Amniotic epithelial cell (primary cell): ENCODE data around the gene ADAM29.
"Not testable (repeated sequence)": the region's sequence is repeated elsewhere in the genome, so short reads cannot be mapped to it uniquely, and the experiment has no call there.

Source experiments
- DNase-seq: peaks from one replicate; pipeline ENCODE4 v3.0.0-alpha.2; 2010; ENCODE audit warnings: low read depth

The ADAM29 gene

GRCh38 chr4:174948826-174949225 is 30.7 kb downstream of the ADAM29 start:
- DNase-seq, result no peak

DNA sequence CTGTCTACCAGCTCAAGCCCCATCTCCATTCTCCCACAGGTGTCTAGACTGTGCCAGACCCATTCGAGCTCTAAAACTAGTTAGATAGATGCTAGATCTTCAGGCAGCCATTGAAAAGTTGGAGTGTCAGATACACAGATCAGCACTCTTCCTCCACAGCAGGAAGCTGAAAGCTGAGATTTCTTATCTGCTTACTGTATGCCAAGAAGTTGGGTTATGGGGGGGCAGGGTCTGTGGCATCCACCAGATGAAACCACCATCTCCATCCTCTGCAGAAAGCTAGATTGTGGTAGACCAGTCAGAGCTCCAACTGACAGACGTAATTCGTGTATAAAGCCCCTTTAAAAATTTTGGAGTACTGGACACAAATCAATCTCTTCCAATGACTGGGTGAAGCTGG is 54.8 kb downstream of the ADAM29 start:
- no peak for DNase-seq

DNA sequence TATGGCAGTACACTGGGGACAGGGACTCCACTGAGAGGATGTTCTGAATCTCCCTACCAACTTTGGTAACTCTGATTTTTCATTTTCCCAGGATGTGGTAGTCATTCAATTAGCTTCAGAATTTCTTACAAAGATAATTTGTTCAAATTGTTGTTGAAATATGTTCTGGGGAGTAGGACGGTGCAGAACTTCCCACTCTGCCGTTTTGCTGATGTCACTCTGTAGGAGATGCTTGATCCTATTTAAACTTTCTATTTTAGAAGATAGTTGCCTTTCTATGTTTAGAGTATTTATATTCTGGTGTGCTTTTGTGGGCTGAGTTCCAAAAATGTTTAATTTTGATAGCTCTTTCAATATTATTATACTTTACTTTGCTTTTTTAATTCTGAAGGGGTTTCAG is 55.2 kb downstream of the ADAM29 start:
- no peak for DNase-seq

DNA sequence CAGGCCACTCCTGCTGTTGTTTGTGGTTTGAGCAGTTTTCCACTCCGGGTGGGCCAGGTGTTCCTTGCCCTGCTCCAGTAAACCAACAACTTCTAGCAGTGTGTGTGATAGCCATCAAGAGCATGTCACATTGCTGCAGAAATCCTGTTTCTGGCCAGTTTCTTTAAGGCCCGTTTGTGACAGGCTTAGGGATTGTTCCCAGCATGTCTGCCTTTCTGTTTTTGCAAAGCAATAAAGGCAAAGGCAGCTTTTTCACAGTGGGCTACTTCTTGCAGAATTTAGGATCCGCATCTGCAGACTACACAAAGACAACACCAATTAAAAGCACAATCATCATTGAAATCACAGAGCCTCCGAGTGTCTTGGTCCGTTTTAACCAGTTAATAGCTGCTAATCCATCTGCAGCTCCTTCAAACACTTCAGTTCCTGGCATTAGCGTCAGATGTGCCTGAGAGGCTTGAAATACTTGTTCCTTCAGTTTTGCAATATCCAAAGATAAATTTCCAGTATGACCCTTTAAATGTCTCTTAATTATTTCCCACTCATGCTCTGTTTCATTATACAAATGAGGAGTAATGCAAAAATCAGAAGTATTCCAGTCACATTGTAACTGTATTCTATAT is 65.1 kb downstream of the ADAM29 start:
- DNase-seq, result no peak

- not testable (repeated sequence) for DNase-seq
Measured at GRCh38 chr4:174983870-174984269, 65.7 kb downstream of the ADAM29 start.

DNA sequence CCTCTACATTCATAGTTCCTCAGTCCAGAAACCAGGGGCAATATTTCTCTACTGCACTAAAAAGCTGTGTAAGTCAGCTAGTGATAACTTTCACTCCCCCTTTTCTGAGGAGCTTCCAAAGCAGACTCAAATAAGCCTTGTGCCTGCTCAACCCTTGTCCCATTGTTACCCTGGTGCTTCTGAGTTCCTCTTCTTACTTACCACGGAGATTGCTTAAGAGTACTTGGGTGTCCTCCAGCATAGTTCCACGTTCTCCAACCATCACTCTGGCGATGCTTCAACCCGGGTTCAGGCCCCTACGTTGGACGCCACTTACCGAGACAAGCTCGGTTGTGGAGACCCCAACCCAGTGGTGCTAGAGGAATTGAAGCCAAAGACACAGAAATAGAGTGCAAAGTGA is 71.6 kb downstream of the ADAM29 start:
- DNase-seq, result no peak

GRCh38 chr4:174993916-174994315 is 75.8 kb downstream of the ADAM29 start:
- no peak for DNase-seq

DNA sequence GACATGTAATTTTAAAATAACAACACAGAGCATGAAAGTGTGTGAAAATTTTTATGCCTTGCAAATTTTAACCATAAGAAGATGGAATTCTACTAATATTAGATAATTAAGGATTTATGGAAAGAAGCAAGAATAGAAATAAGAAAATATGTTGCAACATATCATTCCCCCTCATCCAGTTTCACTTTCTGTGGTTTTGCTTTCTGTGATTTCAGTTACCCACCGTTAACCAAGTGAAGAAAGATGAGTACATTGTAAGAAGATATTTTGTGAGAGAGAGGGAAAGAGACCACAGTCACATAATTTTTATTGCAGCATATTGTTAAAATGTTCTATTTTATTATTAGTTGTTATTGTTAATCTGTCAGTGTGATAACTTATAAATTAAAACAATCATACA is 77.9 kb downstream of the ADAM29 start:
- DNase-seq, result no peak

DNA sequence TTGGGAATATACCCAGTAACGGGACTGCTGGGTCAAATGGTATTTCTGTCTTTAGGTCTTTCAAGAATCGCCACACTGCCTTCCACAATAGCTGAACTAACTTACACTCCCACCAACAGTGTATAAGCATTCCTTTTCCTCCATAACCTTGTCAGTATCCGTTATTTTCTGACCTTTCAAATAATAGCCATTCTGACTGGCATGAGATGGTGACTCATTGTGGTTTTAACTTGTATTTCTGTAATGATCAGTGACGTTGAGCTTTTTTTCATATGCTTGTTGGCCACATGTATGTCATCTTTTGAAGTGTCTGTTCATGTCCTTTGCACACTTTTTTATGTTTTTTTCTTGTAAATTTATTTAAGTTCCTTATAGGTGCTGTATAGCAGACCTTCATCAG is 81.2 kb downstream of the ADAM29 start:
- no peak for DNase-seq

GRCh38 chr4:175017751-175018150 is 99.6 kb downstream of the ADAM29 start:
- DNase-seq, result no peak

- not testable (repeated sequence) for DNase-seq
Measured at GRCh38 chr4:175019447-175019846, 101.3 kb downstream of the ADAM29 start.
